Fibroblast of lung (primary cell): ENCODE data around the gene PIK3C3. TPM values are rescaled to one million over a fixed set of nuclear protein-coding genes. Genes with fewer than 3 reads are reported as not detected.

Experiments
- DNase-seq, 2 donors: peaks; one replicate each; pipeline versions ENCODE4 v3.0.0 to v3.0.0-alpha.2; 2010; ENCODE audit warnings: low read depth in 2 of 2
- H2AFZ ChIP-seq: 2 replicates; pipeline ENCODE4 v1.5.1; 2012; ENCODE audit warnings: low read length, control low read depth, inconsistent platforms
- H3K27ac ChIP-seq: 2 replicates; pipeline ENCODE4 v1.5.1; 2011; ENCODE audit warnings: low read length, control low read depth; ENCODE audit not compliant: insufficient read depth
- H3K27me3 ChIP-seq: 2 replicates; pipeline ENCODE4 v1.5.1; 2011; ENCODE audit warnings: mild to moderate bottlenecking, low read length; ENCODE audit not compliant: control insufficient read depth, insufficient read depth
- H3K36me3 ChIP-seq: 2 replicates; pipeline ENCODE4 v1.5.1; 2011; ENCODE audit warnings: low read length; ENCODE audit not compliant: control insufficient read depth, insufficient read depth
- H3K4me1 ChIP-seq: 2 replicates; pipeline ENCODE4 v1.5.1; 2011; ENCODE audit warnings: low read length; ENCODE audit not compliant: control insufficient read depth, insufficient read depth; ENCODE audit errors: extremely low read depth
- H3K4me2 ChIP-seq: 2 replicates; pipeline ENCODE4 v1.5.1; 2011; ENCODE audit warnings: low read length, control low read depth; ENCODE audit not compliant: insufficient read depth; ENCODE audit errors: extremely low read depth
- H3K4me3 ChIP-seq, 4 experiments: fragments of 200-600 bp in 1 of 4; sonication (generic) in 1 of 4; replicated peaks in 1 of 4; 2 replicates each; pipeline ENCODE4 v1.5.1; 2011 to 2016; ENCODE audit warnings: low read length in 4 of 4, low read depth in 3 of 4, mild to moderate bottlenecking in 3 of 4, control low read depth in 2 of 4, inconsistent platforms in 1 of 4, mixed read lengths in 1 of 4; ENCODE audit not compliant: insufficient read depth in 1 of 4; ENCODE audit errors: control extremely low read depth in 1 of 4
- H3K79me2 ChIP-seq: 2 replicates; pipeline ENCODE4 v1.5.1; 2012; ENCODE audit warnings: mild to moderate bottlenecking, low read length, inconsistent platforms; ENCODE audit not compliant: control insufficient read depth, insufficient read depth
- H3K9ac ChIP-seq: 2 replicates; pipeline ENCODE4 v1.5.1; 2011; ENCODE audit warnings: mild to moderate bottlenecking, low read length, control low read depth; ENCODE audit not compliant: insufficient read depth
- H3K9me3 ChIP-seq: 2 replicates; pipeline ENCODE4 v1.5.1; 2012; ENCODE audit warnings: low read depth, low read length; ENCODE audit not compliant: control insufficient read depth, insufficient read depth
- H4K20me1 ChIP-seq: 2 replicates; pipeline ENCODE4 v1.5.1; 2011; ENCODE audit warnings: low read length; ENCODE audit not compliant: control insufficient read depth, insufficient read depth; ENCODE audit errors: extremely low read depth
- CTCF ChIP-seq, 2 donors: IDR thresholded peaks in 1 of 2; conservative IDR thresholded peaks in 1 of 2; 1 replicate in 1 of 2; 2 replicates in 1 of 2; pipeline ENCODE4 v1.5.1; 2011 to 2012; ENCODE audit warnings: low read length in 2 of 2, control low read depth in 1 of 2, inconsistent platforms in 1 of 2, low read depth in 1 of 2, mild to moderate bottlenecking in 1 of 2
- EZH2 ChIP-seq: IDR thresholded peaks from 2 replicates; pipeline ENCODE4 v1.5.1; 2012; ENCODE audit warnings: low read length, control low read depth, mild to moderate bottlenecking; ENCODE audit errors: missing control alignments
- polyA plus RNA-seq, 2 donors: library from polyadenylated mRNA; depleted of rRNA in 1 of 2; stranded (reverse) in 1 of 2; unstranded in 1 of 2; fragments of >200 nt; gene quantifications; 2 replicates each; pipeline ENCODE4 v1.2.1, GENCODE V29; 2011 to 2012; ENCODE audit warnings: missing spikeins in 1 of 2
- total RNA-seq: library from RNA; depleted of rRNA; stranded (reverse); fragments of >200 nt; gene quantifications from 2 replicates; pipeline ENCODE4 v1.2.1, GENCODE V29; 2014

The PIK3C3 gene
- total and polyA plus RNA-seq, 2 donors (not counting 1 experiment from before 2014, with no cell fraction given), result 28.9 to 58.6 TPM

- Histone ChIP-seq H3K79me2 (no peaks in the 10 kb centered on the region), H4K20me1 (no peaks in the 10 kb centered on the region), H3K4me1 (peaks cover 8% of the 10 kb centered on the region), H3K9ac (no peak overlapping the region), H3K4me3 (no peak overlapping the region), H3K27me3 (no peaks in the 10 kb centered on the region), H3K9me3 (no peaks in the 10 kb centered on the region), H3K36me3 (no peaks in the 10 kb centered on the region), H2AFZ (no peak overlapping the region), H3K27ac (no peak overlapping the region), H3K4me2 (no peak overlapping the region)
- DNase-seq, result no peak
- no peak for TF ChIP-seq EZH2
- TF ChIP-seq CTCF (conservative IDR thresholded peaks at IDR 0.05 in 1 of 2, IDR thresholded peaks at IDR 0.05 in 1 of 2; ENCODE audit: low read depth in 1 of 2, low read length in 2 of 2), result no peak
These were observed 12.8 kb upstream of the PIK3C3 start for GRCh38 chr18:41942254-41942653.

GRCh38 chr18:41948544-41949110, 6.4 kb upstream of the PIK3C3 start:
- Histone ChIP-seq H3K4me3 (no peak overlapping the region), H4K20me1 (no peaks in the 10 kb centered on the region), H3K4me1 (no peaks in the 10 kb centered on the region), H3K27ac (no peak overlapping the region), H3K9ac (no peak overlapping the region), H2AFZ (no peak overlapping the region), H3K79me2 (no peaks in the 10 kb centered on the region), H3K27me3 (no peaks in the 10 kb centered on the region), H3K36me3 (no peaks in the 10 kb centered on the region), H3K4me2 (no peak overlapping the region), H3K9me3 (no peaks in the 10 kb centered on the region)
- no peak for DNase-seq
- TF ChIP-seq EZH2 (no peak), CTCF (conservative IDR thresholded peaks at IDR 0.05 in 1 of 2, IDR thresholded peaks at IDR 0.05 in 1 of 2; ENCODE audit: low read depth in 1 of 2, low read length in 2 of 2) (no peak)

- Histone ChIP-seq H3K4me3 (no peak overlapping the region), H2AFZ (no peak overlapping the region), H3K27me3 (no peaks in the 10 kb centered on the region), H3K36me3 (no peaks in the 10 kb centered on the region), H4K20me1 (no peaks in the 10 kb centered on the region), H3K9me3 (no peaks in the 10 kb centered on the region), H3K4me2 (no peak overlapping the region), H3K4me1 (no peaks in the 10 kb centered on the region), H3K9ac (no peak overlapping the region), H3K27ac (no peak overlapping the region), H3K79me2 (no peaks in the 10 kb centered on the region)
- no peak for TF ChIP-seq CTCF (conservative IDR thresholded peaks at IDR 0.05 in 1 of 2, IDR thresholded peaks at IDR 0.05 in 1 of 2; ENCODE audit: low read depth in 1 of 2, low read length in 2 of 2)
- no peak for TF ChIP-seq EZH2
- no peak for DNase-seq
These were observed 5.7 kb upstream of the PIK3C3 start for GRCh38 chr18:41949206-41949920.
